A549 (cell line): Measurements from ENCODE around the gene CFAP61. TPM values are rescaled to one million over a fixed set of nuclear protein-coding genes. Genes with fewer than 3 reads are reported as not detected.

Source experiments
- ATAC-seq, 2 experiments: fragments of 200-7000 bp in 1 of 2; fragments of >200 bp in 1 of 2; cut with Nextera tagmentation in 1 of 2; cut with Tn5 transposase in 1 of 2; 3 replicates each; pipeline versions ENCODE4 v1.8.0 to v1.9.1; 2018 to 2020; ENCODE audit warnings: mild to moderate bottlenecking in 1 of 2, moderate library complexity in 1 of 2
- CTCF ChIA-PET: fragments of 300-600 bp; sonication (Branson Sonifier 250); formaldehyde crosslinking; extraction: SDS; loops from one replicate; lab custom pipeline; 2021; ENCODE audit warnings: antibody characterized with exemption, inconsistent platforms; lab: Yijun Ruan, JAX
- POLR2A ChIA-PET: fragments of 350-600 bp; formaldehyde crosslinking; extraction: SDS; loops from one replicate; lab custom pipeline; 2021; ENCODE audit warnings: antibody characterized with exemption, inconsistent platforms; lab: Yijun Ruan, JAX
- DNase-seq, 2 experiments: peaks; one replicate each; pipeline versions ENCODE4 v3.0.0 to v3.0.0-alpha.2; 2011 to 2016; ENCODE audit warnings: low read depth in 1 of 2, low spot score in 1 of 2
- FAIRE-seq: peaks from 2 replicates; lab custom pipeline; 2011; peaks lifted over from hg19 to GRCh38; lab: Jason Lieb, UNC
- H3K27ac ChIP-seq, 2 experiments: fragments of >200 bp; sonication (Bioruptor Twin); formaldehyde crosslinking; 3 replicates each; pipeline ENCODE4 v1.5.1; 2016 to 2017
- H3K4me1 ChIP-seq: fragments of >200 bp; sonication (Bioruptor Twin); formaldehyde crosslinking; 3 replicates; pipeline ENCODE4 v1.6.1; 2016
- H3K4me2 ChIP-seq: fragments of >200 bp; sonication (Bioruptor Twin); formaldehyde crosslinking; 3 replicates; pipeline ENCODE4 v1.6.1; 2016
- H3K4me3 ChIP-seq: fragments of >200 bp; sonication (Bioruptor Twin); formaldehyde crosslinking; 3 replicates; pipeline ENCODE4 v1.5.1; 2016
- H3K9me3 ChIP-seq: fragments of >200 bp; sonication (Bioruptor Twin); formaldehyde crosslinking; 3 replicates; pipeline ENCODE4 v1.6.1; 2016
- EHMT2 ChIP-seq: fragments of 200-600 bp; sonication (generic); IDR thresholded peaks from 2 replicates; pipeline ENCODE4 v1.6.1; 2016; ENCODE audit warnings: antibody characterized with exemption, low read depth, mild to moderate bottlenecking, moderate library complexity
- ESRRA ChIP-seq: fragments of 150-350 bp; IDR thresholded peaks from 2 replicates; pipeline ENCODE4 v1.6.1; 2014; ENCODE audit warnings: mild to moderate bottlenecking, low read length, borderline replicate concordance
- HES2 ChIP-seq: fragments of >200 bp; sonication (Bioruptor Twin); formaldehyde crosslinking; IDR thresholded peaks from 2 replicates; pipeline ENCODE4 v1.6.1; 2016
- JUN ChIP-seq, 2 experiments: fragments of >200 bp; sonication (Bioruptor Twin); formaldehyde crosslinking; IDR thresholded peaks; 2 replicates in 1 of 2; 3 replicates in 1 of 2; pipeline ENCODE4 v1.6.1; 2016 to 2017
- JUNB ChIP-seq: fragments of >200 bp; sonication (Bioruptor Twin); formaldehyde crosslinking; IDR thresholded peaks from 2 replicates; pipeline ENCODE4 v1.6.1; 2016
- KDM5A ChIP-seq: fragments of 200-600 bp; sonication (generic); IDR thresholded peaks from 2 replicates; pipeline ENCODE4 v1.6.1; 2016; ENCODE audit warnings: antibody characterized with exemption, mild to moderate bottlenecking
- MAFK ChIP-seq: fragments of 450-650 bp; IDR thresholded peaks from 2 replicates; pipeline ENCODE4 v1.6.1; 2014; ENCODE audit not compliant: partially characterized antibody
- NFE2L2 ChIP-seq: fragments of 150-350 bp; conservative IDR thresholded peaks from 2 replicates; pipeline ENCODE4 v1.6.1; 2014; ENCODE audit warnings: low read length
- RAD21 ChIP-seq, 2 experiments: fragments of >200 bp in 1 of 2; sonication (Bioruptor Twin) in 1 of 2; formaldehyde crosslinking in 1 of 2; IDR thresholded peaks in 1 of 2; conservative IDR thresholded peaks in 1 of 2; 2 replicates in 1 of 2; 3 replicates in 1 of 2; pipeline ENCODE4 v1.6.1; 2012 to 2018; ENCODE audit warnings: inconsistent platforms in 1 of 2
- RCOR1 ChIP-seq: fragments of 150-350 bp; IDR thresholded peaks from 2 replicates; pipeline ENCODE4 v1.6.1; 2014; ENCODE audit warnings: antibody characterized with exemption, low read length, low read depth
- REST ChIP-seq: fragments of 200-600 bp; sonication (generic); IDR thresholded peaks from 2 replicates; pipeline ENCODE4 v1.6.1; 2016; ENCODE audit warnings: antibody characterized with exemption, mild to moderate bottlenecking, moderate library complexity
- ZFP36 ChIP-seq: fragments of 450-650 bp; IDR thresholded peaks from 2 replicates; pipeline ENCODE4 v1.6.1; 2014; ENCODE audit warnings: borderline replicate concordance; ENCODE audit not compliant: partially characterized antibody
- ZNF302 ChIP-seq: fragments of 250-450 bp; sonication (Bioruptor Pico); IDR thresholded peaks from 2 replicates; pipeline ENCODE4 v1.9.0; 2021; ENCODE audit warnings: inconsistent platforms, mild to moderate bottlenecking, moderate library complexity
- WGBS: methylation state at CpG from one replicate; pipeline ENCODE4 v1.1.6; 2017; ENCODE audit errors: missing lambda C conversion rate; 5-methylcytosine and 5-hydroxymethylcytosine counted together
- polyA plus RNA-seq, 4 experiments: library from polyadenylated mRNA; depleted of rRNA in 3 of 4; stranded (reverse); fragments of >200 nt; fragmentation: RNase III in 1 of 4; extraction: RNeasy Plus Mini Kit Qiagen cat#74134 plus additional on column Dnase treatment in 1 of 4; gene quantifications; 2 replicates in 3 of 4; 3 replicates in 1 of 4; pipeline ENCODE4 v1.2.3, GENCODE V29; 2011 to 2017
- TF ChIP-seq, protein P1 (sequence below): fragments of 250-450 bp; sonication (Bioruptor Pico); IDR thresholded peaks from 2 replicates; pipeline ENCODE4 v1.5.0; 2020; ENCODE audit warnings: low read depth, mild to moderate bottlenecking, moderate library complexity
- TF ChIP-seq, protein P2 (sequence below): fragments of >200 bp; sonication (Bioruptor Twin); formaldehyde crosslinking; IDR thresholded peaks from 3 replicates; pipeline ENCODE4 v1.6.1; 2016
- TF ChIP-seq, protein P3 (sequence below): fragments of 450-650 bp; IDR thresholded peaks from 2 replicates; pipeline ENCODE4 v1.6.1; 2014; ENCODE audit warnings: antibody characterized with exemption

Gene CFAP61
- polyA plus RNA-seq, 2 of the 4 experiments (the other 2 are of a cell fraction), result 0.39 to 0.70 TPM

- TF ChIP-seq ZNF302 (CRISPR knock-in tag) (no peak), REST (no peak), KDM5A (no peak), ZFP36 (no peak), JUN (IDR thresholded peaks at IDR 0.05) (no peak), ESRRA (no peak), RCOR1 (no peak), JUNB (no peak), NFE2L2 (no peak), RAD21 (conservative IDR thresholded peaks at IDR 0.05 in 1 of 2, IDR thresholded peaks at IDR 0.05 in 1 of 2) (no peak)
- TF ChIP-seq, protein P1, sequence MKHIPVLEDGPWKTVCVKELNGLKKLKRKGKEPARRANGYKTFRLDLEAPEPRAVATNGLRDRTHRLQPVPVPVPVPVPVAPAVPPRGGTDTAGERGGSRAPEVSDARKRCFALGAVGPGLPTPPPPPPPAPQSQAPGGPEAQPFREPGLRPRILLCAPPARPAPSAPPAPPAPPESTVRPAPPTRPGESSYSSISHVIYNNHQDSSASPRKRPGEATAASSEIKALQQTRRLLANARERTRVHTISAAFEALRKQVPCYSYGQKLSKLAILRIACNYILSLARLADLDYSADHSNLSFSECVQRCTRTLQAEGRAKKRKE (CRISPR knock-in tag), result no peak
- TF ChIP-seq, all 56 proteins: peak for 0
- Histone ChIP-seq H3K4me3 (peak overlapping the region; percentile 97), H3K4me2 (peak overlapping the region; percentile 97), H3K27ac (peak overlapping the region; percentile 85 to 88), H3K4me1 (peaks cover 13% of the 10 kb centered on the region; the same call in 2 of the 3 replicates), H3K9me3 (no peaks in the 10 kb centered on the region)
- peak; percentile 45 to 60; a peak in 5 of 6 replicates for ATAC-seq
- CTCF ChIA-PET, result interaction anchor here (0.9 to 3.1 kb wide), 2 partner anchors 16 to 34 kb away, joined by 3 to 18 read pairs; partner anchors contain the start of gene NAA20
- POLR2A ChIA-PET, result interaction anchor here (1.8 kb wide), 1 partner anchor 35 kb away, joined by 26 read pairs; the partner anchor contains the start of gene NAA20
- 4% methylated on average over 13 of the region's 13 CpGs for WGBS
- DNase-seq, result no peak
- no peak for FAIRE-seq
Observed at GRCh38 chr20:20051767-20052073, 612 bp upstream of the CFAP61 start.

DNA sequence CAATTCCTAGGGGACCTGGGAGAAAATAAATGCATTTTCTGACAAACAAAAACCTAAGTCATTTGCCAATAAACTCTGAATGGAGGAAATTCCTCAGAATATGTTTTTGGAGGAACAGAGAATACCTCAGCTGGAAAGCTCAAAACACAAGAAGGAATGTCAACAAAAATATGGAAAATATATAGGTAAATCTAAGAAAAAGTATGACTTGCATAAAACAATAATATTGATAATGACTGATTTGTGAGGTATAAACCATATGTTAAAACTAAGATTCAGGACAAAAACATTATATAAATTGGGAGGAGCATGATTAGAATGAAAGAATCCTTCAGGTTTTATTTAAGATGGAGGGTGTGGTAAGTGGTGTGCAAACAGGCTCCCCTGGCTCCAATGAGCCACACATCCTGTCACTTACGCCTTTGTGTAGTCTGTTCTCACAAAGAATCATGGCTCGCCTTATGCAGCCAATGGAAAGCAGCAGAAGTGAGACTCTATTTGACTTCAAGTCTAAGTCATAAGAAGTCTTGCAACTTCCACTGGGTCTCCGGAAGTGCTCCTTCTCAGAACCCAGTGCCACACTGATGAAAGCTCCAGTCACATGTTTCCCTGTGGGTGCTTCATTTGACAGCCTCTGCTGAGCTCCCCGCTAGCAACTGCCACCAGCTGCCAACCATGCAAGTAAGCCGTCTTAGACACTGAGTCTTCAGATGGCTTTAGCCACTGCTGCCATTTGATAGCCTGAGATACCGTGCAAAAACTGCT, 8.1 kb downstream of the CFAP61 start:
- 63% methylated on average over 6 of the region's 6 CpGs for WGBS
- 0 out of 6 replicates have a peak, but pooled peaks of 1 of the 2 experiments have one; percentile 21 for ATAC-seq
- peak; percentile 39 for FAIRE-seq
- TF ChIP-seq MAFK, result peak; percentile 32
- TF ChIP-seq, protein P2, sequence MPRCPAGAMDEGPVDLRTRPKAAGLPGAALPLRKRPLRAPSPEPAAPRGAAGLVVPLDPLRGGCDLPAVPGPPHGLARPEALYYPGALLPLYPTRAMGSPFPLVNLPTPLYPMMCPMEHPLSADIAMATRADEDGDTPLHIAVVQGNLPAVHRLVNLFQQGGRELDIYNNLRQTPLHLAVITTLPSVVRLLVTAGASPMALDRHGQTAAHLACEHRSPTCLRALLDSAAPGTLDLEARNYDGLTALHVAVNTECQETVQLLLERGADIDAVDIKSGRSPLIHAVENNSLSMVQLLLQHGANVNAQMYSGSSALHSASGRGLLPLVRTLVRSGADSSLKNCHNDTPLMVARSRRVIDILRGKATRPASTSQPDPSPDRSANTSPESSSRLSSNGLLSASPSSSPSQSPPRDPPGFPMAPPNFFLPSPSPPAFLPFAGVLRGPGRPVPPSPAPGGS, result no peak
- TF ChIP-seq HES2, result no peak
- TF ChIP-seq, protein P3, sequence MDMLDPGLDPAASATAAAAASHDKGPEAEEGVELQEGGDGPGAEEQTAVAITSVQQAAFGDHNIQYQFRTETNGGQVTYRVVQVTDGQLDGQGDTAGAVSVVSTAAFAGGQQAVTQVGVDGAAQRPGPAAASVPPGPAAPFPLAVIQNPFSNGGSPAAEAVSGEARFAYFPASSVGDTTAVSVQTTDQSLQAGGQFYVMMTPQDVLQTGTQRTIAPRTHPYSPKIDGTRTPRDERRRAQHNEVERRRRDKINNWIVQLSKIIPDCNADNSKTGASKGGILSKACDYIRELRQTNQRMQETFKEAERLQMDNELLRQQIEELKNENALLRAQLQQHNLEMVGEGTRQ, result no peak
- no peak for TF ChIP-seq EHMT2
- peak; percentile 62 for TF ChIP-seq NFE2L2
- no peaks in the 10 kb centered on the region for H3K9me3 ChIP-seq
- no peak overlapping the region for H3K27ac ChIP-seq
- no peak overlapping the region for H3K4me3 ChIP-seq
- DNase-seq, result no peak
- ChIA-PET CTCF (interaction anchor here (0.6 to 1.6 kb wide), 2 partner anchors 13 to 29 kb away, joined by 3 to 4 read pairs; no protein-coding TSS in a partner anchor), POLR2A (no interaction called here)
- no peaks in the 10 kb centered on the region for H3K4me1 ChIP-seq
- H3K4me2 ChIP-seq, result no peak overlapping the region
